GM23338 (cell line): ENCODE results near the gene KLHDC9.

Experiments used
- CTCF ChIP-seq, 2 experiments: fragments of 200-600 bp in 1 of 2; sonication (generic) in 1 of 2; conservative IDR thresholded peaks; 2 replicates each; pipeline versions ENCODE4 v1.5.1 to v1.6.1; 2016 to 2017; ENCODE audit warnings: antibody characterized with exemption in 2 of 2, low read depth in 2 of 2, mild to moderate bottlenecking in 2 of 2, moderate library complexity in 1 of 2
- EZH2 ChIP-seq: fragments of 200-600 bp; sonication (generic); IDR thresholded peaks from one replicate; pipeline ENCODE4 v1.8.0; 2017; ENCODE audit warnings: antibody characterized with exemption, mild to moderate bottlenecking, low read depth; ENCODE audit not compliant: unreplicated experiment
- POLR2AphosphoS5 ChIP-seq: IDR thresholded peaks from 2 replicates; pipeline ENCODE4 v1.6.1; 2016; ENCODE audit warnings: antibody characterized with exemption, low read depth
- STAT1 ChIP-seq: IDR thresholded peaks from one replicate; pipeline ENCODE4 v1.6.1; 2016; ENCODE audit warnings: antibody characterized with exemption; ENCODE audit not compliant: unreplicated experiment
- ZNF114 ChIP-seq: fragments of 250-450 bp; sonication (Bioruptor Pico); IDR thresholded peaks from 2 replicates; pipeline ENCODE4 v1.5.0; 2020; ENCODE audit warnings: mild to moderate bottlenecking, moderate library complexity
- TF ChIP-seq, protein P1 (sequence below): fragments of 250-450 bp; sonication (Bioruptor Pico); IDR thresholded peaks from 2 replicates; pipeline ENCODE4 v1.5.0; 2020; ENCODE audit warnings: mild to moderate bottlenecking, moderate library complexity

GRCh38 chr1:161132410-161133219 is 34.5 kb downstream of the KLHDC9 start, which contains the start of gene DEDD:
- TF ChIP-seq CTCF (conservative IDR thresholded peaks at IDR 0.05; ENCODE audit: low read depth in 2 of 2) (peak in 1 of 2 experiments; percentile 26; a peak in 2 of 4 replicates), EZH2 (no peak), POLR2AphosphoS5 (0 out of 2 replicates have a peak, but pooled peaks have one; percentile 49), STAT1 (no peak), ZNF114 (no peak)
- TF ChIP-seq, protein P1, sequence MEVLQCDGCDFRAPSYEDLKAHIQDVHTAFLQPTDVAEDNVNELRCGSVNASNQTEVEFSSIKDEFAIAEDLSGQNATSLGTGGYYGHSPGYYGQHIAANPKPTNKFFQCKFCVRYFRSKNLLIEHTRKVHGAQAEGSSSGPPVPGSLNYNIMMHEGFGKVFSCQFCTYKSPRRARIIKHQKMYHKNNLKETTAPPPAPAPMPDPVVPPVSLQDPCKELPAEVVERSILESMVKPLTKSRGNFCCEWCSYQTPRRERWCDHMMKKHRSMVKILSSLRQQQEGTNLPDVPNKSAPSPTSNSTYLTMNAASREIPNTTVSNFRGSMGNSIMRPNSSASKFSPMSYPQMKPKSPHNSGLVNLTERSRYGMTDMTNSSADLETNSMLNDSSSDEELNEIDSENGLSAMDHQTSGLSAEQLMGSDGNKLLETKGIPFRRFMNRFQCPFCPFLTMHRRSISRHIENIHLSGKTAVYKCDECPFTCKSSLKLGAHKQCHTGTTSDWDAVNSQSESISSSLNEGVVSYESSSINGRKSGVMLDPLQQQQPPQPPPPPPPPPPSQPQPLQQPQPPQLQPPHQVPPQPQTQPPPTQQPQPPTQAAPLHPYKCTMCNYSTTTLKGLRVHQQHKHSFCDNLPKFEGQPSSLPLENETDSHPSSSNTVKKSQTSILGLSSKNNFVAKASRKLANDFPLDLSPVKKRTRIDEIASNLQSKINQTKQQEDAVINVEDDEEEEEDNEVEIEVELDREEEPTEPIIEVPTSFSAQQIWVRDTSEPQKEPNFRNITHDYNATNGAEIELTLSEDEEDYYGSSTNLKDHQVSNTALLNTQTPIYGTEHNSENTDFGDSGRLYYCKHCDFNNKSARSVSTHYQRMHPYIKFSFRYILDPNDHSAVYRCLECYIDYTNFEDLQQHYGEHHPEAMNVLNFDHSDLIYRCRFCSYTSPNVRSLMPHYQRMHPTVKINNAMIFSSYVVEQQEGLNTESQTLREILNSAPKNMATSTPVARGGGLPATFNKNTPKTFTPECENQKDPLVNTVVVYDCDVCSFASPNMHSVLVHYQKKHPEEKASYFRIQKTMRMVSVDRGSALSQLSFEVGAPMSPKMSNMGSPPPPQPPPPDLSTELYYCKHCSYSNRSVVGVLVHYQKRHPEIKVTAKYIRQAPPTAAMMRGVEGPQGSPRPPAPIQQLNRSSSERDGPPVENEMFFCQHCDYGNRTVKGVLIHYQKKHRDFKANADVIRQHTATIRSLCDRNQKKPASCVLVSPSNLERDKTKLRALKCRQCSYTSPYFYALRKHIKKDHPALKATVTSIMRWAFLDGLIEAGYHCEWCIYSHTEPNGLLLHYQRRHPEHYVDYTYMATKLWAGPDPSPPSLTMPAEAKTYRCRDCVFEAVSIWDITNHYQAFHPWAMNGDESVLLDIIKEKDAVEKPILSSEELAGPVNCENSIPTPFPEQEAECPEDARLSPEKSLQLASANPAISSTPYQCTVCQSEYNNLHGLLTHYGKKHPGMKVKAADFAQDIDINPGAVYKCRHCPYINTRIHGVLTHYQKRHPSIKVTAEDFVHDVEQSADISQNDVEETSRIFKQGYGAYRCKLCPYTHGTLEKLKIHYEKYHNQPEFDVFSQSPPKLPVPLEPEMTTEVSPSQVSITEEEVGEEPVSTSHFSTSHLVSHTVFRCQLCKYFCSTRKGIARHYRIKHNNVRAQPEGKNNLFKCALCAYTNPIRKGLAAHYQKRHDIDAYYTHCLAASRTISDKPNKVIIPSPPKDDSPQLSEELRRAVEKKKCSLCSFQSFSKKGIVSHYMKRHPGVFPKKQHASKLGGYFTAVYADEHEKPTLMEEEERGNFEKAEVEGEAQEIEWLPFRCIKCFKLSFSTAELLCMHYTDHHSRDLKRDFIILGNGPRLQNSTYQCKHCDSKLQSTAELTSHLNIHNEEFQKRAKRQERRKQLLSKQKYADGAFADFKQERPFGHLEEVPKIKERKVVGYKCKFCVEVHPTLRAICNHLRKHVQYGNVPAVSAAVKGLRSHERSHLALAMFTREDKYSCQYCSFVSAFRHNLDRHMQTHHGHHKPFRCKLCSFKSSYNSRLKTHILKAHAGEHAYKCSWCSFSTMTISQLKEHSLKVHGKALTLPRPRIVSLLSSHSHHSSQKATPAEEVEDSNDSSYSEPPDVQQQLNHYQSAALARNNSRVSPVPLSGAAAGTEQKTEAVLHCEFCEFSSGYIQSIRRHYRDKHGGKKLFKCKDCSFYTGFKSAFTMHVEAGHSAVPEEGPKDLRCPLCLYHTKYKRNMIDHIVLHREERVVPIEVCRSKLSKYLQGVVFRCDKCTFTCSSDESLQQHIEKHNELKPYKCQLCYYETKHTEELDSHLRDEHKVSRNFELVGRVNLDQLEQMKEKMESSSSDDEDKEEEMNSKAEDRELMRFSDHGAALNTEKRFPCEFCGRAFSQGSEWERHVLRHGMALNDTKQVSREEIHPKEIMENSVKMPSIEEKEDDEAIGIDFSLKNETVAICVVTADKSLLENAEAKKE (CRISPR knock-in tag), result no peak
